HFF-Myc (cell line): ENCODE data around the gene ZNF385D.

Source experiments
- DNase-seq: peaks from one replicate; pipeline ENCODE4 v3.0.0-alpha.2; 2011; ENCODE audit warnings: low read depth; ENCODE audit errors: extremely low read depth
- H3K4me3 ChIP-seq: replicated peaks from 2 replicates; pipeline ENCODE4 v1.5.1; 2011; ENCODE audit warnings: low read depth, mild to moderate bottlenecking, control low read depth, low read length
- TF ChIP-seq, protein P1 (sequence below): IDR thresholded peaks from 2 replicates; pipeline ENCODE4 v1.5.1; 2012; ENCODE audit warnings: mild to moderate bottlenecking, low read depth, low read length, control low read depth; ENCODE audit errors: missing control alignments

The ZNF385D gene

DNA sequence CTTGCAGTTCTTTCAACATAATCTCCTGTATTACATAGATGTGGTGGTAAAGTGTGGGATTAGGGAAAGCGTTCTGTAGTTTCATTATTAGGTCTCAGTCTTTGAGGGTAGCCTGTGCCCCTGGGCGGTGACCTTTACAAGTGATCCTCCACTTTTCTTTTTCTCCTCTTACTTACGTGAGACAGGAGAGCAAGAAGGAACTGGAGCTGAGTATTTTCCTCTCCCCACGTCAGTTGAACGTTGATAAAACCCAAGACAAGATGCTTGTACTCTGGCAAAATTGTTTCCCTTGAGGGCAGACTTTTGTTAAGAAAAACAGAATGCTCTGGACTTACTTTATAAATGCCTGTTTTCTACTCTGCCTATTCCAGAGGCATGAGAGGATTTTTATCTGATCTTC, 378.7 kb downstream of the ZNF385D start:
- DNase-seq, result no peak
- no peak overlapping the region for H3K4me3 ChIP-seq
- TF ChIP-seq, protein P1, sequence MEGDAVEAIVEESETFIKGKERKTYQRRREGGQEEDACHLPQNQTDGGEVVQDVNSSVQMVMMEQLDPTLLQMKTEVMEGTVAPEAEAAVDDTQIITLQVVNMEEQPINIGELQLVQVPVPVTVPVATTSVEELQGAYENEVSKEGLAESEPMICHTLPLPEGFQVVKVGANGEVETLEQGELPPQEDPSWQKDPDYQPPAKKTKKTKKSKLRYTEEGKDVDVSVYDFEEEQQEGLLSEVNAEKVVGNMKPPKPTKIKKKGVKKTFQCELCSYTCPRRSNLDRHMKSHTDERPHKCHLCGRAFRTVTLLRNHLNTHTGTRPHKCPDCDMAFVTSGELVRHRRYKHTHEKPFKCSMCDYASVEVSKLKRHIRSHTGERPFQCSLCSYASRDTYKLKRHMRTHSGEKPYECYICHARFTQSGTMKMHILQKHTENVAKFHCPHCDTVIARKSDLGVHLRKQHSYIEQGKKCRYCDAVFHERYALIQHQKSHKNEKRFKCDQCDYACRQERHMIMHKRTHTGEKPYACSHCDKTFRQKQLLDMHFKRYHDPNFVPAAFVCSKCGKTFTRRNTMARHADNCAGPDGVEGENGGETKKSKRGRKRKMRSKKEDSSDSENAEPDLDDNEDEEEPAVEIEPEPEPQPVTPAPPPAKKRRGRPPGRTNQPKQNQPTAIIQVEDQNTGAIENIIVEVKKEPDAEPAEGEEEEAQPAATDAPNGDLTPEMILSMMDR, result no peak
